CD4-positive, alpha-beta T cell treated with Interleukin-1 beta for 1 hour (primary cell): Measurements from ENCODE around the gene MLLT11.

Experiments
- DNase-seq, 2 donors: peaks; one replicate each; pipeline ENCODE4 v3.0.0-alpha.2; 2020 to 2022

MLLT11 gene, protein sequence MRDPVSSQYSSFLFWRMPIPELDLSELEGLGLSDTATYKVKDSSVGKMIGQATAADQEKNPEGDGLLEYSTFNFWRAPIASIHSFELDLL

DNA sequence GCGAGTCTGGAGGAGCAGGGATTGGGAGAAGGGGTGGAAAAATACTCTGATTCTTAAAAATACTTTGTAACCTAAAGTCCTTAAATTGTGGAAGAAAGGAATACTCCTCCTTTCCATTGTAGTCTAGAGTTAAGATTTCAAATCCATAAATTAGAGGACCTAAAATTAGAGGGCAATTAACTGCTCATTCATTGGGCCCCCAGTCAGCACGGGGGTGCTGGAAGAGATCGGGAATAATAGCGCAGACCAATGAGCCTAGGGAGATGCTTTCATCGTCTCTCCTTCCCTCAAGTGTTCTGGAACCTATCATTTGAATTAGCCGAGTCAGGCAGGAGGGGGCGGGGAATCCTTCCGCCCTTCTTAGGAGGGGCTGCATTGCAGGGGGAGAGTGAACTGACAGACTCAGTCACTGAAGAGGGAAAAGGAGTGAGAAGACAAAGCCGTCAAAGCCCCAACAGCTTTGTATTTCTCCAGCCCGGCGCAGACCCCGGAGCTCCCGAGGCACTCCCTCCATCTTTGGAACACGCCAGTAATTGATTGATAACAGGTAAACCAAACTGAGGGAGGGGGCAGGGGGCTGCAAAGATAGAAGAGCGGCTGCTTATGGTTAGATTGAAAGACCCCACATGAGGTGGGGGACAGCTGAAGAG, at the start of gene MLLT11:
TSS of gene MLLT11 (plus strand) at position 391 of the 650 bp plus-strand sequence. CDS start 6,828 bp downstream, outside the sequence.
- peak in 1 of 2 donors; percentile 22 for DNase-seq

DNA sequence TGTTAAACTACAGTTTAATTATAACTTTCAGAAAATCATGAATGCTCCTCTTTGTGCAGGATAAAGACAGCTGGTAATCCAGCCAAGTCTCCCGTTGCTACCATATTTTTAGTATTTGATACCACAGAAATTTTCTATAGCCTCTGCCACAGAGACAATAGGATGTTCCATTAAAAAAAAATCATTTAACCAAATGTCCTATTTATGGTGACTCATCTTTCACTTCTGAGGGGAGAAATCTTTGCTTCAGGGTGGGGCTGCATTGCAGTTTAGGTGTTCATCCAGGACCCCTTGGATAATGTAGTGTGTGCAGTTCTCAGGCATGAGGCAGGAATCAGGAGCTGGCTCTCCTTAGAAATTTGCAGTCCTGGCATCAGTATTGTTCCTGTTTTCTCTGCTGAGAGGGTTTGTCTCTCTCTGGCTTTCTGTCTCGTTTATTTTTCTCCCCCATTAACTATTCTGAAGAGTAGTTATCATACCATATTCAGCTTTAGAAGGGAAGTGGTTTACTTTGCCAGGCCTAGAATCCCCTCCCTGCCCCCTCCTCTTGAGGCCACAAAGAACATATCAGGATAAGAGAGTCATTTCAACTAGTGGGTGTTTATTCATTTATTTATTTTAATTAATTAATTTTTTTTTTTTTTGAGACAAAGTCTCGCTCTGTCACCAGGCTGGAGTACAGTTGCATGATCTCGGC, 48.9 kb upstream of the MLLT11 start:
- DNase-seq = no peak

DNA sequence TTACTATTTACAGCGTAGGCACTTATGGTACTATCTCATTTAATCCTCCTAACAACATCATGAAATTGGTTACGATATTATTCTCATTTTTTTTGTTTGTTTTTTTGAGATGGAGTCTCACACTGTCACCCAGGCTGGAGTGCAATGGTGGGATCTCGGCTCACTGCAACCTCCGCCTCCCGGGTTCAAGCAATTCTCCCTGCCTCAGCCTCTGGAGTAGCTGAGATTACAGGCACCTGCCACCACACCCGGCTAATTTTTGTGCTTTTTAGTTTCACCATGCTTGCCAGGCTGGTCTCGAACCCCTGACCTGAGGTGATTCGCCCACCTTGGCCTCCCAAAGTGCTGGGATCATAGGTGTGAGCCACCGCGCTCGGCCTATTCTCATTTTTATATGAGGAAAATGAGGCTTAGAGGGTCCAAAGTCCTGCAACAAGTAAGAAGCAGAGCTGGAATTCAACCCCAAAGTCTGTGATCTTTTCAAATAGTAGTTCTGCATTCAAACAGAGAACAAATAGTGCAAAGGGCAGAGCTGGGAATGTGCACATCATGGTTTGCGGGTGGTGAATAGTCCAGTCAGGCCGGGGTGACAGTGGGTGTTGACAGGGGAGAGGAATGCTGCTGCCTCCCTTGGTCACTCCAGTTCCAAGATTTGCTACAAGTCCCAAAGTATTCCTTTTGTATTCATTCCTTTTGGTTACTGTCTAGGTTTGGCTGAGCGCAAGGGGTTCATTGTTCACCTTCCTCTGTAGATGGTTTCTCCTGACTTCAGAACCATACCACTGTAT, 47.3 kb upstream of the MLLT11 start:
- no peak for DNase-seq

DNA sequence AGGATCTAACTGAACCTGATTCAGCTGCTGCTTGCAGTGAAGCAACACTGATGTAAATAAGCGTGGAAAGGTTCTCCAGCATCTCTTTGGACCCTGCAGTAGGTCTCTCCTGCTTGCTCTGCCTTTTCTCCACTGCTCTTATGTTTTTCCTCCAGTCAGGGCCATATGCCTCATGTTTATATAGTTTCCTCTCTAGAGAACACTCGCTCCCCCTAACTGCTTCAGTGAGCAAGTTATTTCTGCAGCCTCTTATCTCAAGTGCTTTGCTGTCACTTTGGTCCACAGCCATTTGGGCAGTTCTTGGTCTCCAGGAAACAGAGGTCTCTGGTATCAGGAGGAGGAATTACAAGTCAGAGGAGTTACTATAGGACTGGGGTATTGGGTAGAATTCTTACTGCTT, 46.7 kb upstream of the MLLT11 start:
- no peak for DNase-seq

DNA sequence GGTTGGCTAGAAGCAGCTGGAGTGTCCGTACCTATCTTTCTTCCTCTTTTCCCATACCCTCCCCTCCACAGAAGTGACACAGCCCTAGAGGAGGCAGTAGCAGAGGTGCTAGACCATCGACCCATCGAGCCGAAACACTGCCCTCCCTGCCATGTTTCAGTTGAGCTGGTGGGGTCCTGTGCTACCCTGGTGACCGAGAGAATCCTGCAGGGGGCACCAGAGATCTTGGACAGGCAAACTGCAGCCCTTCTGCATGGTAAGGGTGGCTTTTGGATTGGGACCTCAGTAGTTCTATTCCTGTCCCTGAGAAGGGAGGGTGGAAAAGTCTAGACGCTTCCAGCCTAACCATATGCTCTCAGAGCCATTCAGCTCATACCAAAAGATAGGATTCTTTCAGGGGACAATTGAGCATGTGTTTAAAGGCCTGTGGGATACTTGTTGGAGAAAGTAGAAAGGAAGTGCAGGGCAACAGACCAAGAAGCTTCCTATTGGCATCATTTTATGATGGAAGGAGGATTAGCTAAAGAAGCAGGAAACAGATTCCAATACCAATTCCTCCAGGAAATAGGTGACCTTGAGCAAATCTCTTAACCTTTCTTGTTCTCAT, 35.6 kb upstream of the MLLT11 start:
- DNase-seq = peak; percentile 87 to 90

DNA sequence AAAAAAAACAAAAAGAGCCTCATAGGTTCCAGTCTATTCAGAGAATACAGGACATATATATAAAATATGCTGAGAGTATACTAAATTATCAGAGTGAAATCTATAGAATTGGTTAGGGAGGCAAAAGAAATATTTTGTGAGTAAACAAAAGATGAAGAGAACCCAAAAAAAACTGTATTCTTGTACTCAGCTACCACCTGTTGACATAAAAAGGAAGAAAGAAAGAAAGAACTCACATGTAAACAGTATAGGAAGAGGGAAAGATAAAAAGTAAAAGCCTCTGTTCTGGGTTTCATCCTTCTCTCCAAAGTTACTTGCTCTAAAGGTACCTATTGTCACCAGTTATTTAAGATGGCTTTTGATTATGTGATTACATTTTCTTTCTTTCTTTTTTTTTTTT, 33.7 kb upstream of the MLLT11 start:
- no peak for DNase-seq

DNA sequence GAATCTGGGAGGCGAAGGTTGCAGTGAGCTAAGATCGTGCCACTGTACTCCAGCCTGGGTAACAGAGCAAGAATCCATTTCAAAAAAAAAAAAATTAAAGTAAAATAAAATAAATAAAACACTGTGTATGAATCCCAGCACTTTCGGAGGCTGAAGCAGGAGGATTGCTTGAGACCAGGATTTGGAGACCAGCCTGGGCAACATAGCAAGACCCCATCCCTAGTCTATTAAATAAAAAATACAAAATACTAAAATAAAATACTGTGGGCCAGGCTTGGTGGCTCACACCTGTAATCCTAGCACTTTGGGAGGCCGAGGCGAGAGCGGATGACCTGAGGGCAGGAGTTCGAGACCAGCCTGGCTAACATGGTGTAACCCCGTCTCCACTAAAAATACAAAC, 28.0 kb upstream of the MLLT11 start:
- no peak for DNase-seq

DNA sequence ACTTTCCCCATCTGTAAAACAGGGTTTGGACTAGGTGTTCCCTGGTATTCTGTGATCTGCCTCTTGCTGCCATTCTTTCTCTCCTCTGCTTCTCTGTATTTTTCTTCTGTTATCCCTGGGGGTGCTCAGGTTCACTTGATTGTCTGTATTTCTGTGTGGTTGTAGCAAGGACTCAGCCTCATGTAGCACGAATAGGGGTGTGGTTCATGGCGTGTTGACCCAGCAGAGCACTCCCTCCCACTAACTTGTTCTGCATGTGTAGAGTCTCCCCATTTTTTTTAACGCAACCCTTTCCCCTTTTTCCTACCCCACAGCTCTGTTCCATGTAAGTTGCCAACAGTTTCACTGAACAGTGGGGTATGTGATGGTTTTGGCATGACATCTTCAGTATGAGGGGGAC, 25.0 kb upstream of the MLLT11 start:
- no peak for DNase-seq

DNA sequence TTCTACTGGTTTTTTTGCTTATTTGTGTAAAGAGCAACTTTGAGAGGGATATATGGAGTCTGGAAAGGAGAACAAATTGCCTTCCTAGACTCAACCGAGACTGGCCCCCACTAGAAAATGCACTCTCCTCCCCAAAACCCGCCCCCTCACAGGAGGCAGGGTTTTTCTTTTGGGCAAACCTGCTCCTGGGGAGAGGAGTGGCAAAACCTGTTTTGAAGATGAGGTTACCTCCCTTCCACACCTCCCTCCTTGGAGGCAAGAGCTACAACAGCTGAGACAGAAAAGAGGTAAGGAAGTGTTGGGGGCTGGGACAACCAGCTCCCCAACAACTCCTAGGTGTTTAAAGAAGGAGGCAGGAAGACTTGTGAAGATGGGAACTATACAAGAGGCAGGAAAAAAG, 23.8 kb upstream of the MLLT11 start, which contains the start of gene BNIPL:
TSS of gene BNIPL (plus strand) at position 231 of the 400 bp plus-strand sequence. CDS start at position 371, 140 bp downstream.
- DNase-seq = no peak

DNA sequence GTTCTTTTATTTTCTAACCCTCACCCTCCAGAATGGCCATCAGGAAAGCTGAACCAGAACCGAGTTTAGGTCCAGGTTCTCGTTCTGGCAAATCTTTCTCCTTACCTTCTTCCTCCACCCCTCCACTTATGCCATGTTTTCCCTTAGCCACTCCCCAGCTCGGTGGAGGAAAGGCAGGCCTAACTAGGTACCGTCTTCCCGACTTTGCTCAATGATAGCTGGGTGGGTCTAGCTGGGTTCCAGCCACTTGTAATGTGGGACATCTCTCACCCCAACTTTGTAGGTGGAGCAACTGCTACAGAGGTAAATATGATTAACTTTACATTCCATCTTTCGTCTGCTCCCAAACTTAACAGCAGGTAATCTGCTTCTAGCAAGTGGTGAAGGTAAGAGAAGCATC, 23.2 kb upstream of the MLLT11 start:
- DNase-seq = no peak

DNA sequence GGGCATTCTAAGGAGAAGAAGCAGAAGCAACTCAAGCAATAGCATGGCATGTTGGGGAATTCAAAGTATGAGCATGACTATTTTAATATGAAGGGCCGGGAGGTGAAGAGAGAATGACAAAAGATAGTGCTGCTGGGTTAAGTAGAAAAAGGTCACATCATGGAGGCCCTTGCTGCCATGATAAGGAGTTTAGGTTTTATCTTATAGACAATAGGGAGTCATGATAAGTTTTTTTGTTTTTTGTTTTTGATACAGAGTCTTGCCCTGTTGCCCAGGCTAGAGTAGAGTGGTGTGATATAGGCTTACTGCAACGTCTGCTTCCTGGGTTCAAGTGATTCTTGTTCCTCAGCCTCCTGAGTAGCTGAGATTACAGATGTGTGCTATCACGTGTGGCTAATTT, 20.7 kb upstream of the MLLT11 start:
- no peak for DNase-seq

DNA sequence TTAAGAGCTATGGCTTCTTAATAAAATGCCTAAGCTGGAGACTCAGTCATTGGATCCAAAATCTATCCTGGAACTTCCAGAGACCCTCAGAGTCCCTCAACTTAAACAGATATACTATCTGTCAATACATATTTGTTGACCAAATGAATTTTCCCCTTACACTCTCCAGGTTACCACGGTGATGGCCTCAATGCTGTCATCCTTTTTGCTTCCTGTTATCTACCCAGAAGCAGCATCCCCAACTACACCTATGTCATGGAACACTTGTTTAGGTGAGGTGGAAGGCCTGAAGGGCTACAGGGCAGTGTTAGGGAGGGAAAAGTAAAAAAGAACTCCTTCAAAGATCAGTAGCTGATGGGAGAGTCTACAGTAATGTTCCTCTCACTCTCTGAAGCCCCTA, 17.0 kb upstream of the MLLT11 start:
- peak in 1 of 2 donors; percentile 31 for DNase-seq

DNA sequence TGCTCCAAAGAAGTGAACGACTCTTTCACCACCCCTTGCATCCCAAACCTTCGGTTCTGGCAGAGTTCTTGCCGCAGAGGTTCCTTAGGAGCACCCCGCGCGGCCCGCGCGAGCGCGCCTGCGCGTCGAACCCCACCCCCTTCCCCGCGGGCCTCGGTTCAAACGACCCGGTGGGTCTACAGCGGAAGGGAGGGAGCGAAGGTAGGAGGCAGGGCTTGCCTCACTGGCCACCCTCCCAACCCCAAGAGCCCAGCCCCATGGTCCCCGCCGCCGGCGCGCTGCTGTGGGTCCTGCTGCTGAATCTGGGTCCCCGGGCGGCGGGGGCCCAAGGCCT, 12.6 kb upstream of the MLLT11 start, which contains the start of gene C1orf56:
TSS of gene C1orf56 (plus strand) at position 161 of the 334 bp plus-strand sequence. CDS start at position 258, 97 bp downstream.
- peak; percentile 62 to 68 for DNase-seq

DNA sequence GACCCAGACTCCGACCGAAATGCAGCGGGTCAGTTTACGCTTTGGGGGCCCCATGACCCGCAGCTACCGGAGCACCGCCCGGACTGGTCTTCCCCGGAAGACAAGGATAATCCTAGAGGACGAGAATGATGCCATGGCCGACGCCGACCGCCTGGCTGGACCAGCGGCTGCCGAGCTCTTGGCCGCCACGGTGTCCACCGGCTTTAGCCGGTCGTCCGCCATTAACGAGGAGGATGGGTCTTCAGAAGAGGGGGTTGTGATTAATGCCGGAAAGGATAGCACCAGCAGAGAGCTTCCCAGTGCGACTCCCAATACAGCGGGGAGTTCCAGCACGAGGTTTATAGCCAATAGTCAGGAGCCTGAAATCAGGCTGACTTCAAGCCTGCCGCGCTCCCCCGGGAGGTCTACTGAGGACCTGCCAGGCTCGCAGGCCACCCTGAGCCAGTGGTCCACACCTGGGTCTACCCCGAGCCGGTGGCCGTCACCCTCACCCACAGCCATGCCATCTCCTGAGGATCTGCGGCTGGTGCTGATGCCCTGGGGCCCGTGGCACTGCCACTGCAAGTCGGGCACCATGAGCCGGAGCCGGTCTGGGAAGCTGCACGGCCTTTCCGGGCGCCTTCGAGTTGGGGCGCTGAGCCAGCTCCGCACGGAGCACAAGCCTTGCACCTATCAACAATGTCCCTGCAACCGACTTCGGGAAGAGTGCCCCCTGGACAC, 12.1 kb upstream of the MLLT11 start:
- DNase-seq = peak; percentile 68 to 70

DNA sequence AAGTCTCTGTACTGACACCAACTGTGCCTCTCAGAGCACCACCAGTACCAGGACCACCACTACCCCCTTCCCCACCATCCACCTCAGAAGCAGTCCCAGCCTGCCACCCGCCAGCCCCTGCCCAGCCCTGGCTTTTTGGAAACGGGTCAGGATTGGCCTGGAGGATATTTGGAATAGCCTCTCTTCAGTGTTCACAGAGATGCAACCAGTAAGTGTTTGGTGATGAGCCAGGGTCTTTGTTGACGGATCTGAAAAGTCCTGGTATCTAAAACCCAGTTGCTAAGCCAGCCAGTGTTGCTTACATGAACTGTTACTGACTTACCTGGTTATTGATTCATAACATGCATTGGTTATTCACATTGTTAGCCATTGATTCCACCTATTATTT, 11.6 kb upstream of the MLLT11 start:
- DNase-seq = peak in 1 of 2 donors; percentile 31

DNA sequence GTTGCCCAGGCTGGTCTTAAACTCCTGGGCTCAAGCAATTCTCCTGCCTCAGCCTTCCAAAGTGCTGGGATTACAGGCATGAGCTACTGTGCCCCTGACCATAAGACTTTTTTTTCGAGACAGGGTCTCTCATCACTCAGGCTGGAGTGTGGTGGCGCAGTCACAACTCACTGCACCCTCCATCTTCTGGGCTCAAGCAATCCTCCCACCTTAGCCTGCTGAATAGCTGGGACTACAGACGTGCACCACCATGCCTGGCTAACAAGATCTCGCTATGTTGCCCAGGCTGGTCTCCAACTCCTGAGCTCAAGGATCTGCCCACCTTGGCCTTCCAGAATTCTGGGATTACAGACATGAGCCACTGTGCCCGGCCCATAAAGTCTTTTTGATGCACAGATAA, 10.7 kb upstream of the MLLT11 start:
- DNase-seq = no peak

DNA sequence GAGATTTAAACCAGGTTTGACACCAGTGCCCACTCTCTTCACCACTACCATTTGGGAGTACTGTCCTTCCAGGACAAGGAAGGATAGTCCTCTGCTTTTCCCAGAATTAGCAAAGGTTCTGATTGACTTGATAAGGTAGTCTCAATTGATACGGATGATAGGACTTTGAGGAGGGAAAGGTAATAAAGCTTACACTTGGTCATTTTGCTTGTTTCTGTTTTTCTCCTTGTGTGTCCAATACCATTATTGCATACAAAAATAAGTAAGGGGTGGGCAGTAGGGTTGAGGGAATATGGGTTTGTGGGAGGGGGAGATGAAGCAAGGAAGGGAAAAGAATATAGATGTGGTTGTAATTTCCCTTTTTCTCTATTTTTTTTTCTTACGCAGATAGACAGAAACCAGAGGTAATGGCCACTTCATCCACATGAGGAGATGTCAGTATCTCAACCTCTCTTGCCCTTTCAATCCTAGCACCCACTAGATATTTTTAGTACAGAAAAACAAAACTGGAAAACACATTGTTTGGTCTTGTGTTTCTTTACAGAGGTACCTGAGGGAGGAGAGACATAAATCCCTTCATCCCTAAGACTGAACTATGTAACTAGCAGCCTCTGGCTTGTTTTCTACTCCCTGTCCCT, 10.0 kb upstream of the MLLT11 start:
- no peak for DNase-seq

DNA sequence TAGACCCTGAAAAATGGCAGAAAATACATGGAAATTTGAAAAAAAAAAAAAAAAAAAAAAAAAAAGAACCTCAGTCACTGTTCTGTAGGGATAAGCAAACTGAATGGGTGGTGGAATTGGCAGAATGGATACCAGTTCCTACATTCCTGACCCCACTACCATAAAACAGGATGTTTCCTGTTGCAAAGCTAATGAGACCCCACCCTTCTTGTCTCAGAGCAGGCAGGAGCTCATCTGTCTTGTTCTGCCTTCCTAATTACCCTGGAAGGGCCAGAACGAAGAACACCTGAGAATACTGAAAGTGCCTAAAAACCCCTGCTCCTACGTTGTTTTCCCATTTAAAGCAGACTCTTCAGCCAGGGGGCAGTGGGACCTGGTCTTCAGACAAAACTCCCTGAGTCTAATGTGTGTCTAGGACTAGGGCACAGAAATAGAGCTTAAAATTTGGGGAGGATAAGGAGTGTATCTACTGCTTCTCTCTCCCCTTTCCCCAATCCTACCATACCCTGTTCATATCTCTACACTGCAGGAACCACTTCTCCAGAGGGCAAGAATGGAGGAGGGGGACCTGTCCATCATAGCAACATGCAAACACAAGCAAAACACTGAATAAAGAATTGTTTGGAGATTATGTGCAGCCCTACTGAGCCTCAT, 8.7 kb upstream of the MLLT11 start:
- DNase-seq = no peak

DNA sequence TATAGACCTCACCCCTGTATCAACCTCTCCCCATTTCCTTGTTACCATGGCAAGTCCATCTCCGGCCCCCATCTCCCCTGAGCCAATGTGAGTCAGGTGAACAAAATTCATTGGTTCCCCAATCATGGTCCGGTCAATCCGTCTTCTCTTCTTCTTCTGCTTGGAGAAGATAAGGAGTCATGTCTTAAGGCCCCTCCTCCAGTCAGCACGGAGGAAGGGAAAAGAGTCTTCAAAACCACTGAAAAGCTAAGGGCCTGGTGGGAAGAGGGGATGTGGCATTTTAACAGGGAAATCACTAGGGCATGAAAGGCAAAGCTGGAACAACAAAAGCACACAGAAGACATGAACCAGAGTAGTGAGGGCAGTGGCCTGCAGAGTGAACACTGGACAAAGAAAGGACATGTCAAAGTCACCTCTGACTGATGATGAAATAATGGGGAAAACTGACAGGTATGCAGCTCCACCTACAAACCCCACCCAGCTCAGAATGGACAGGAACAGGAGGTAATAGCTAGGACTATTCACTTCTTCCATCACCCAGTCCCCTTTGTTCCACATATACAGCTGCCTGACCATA, 5.1 kb upstream of the MLLT11 start:
- DNase-seq = no peak

DNA sequence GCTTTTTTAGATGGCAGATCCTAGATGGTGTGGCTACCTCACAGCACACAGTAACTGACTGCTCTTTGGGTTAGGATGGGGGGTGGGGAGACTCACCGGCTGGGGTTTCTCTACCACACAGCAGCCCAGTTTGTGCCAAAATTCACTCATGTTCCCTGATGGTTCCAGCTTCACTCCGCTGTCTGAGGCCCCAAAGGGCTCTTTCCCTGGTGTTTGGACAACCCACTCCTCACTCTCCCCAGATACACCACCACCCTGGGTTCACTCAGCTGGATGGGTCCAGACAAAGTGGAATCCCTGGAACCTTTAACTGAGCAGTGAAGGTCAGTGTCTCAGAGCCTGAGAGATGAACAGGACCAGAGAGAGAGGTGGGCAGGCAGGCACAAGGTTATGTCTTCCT, 4.6 kb upstream of the MLLT11 start:
- no peak for DNase-seq

DNA sequence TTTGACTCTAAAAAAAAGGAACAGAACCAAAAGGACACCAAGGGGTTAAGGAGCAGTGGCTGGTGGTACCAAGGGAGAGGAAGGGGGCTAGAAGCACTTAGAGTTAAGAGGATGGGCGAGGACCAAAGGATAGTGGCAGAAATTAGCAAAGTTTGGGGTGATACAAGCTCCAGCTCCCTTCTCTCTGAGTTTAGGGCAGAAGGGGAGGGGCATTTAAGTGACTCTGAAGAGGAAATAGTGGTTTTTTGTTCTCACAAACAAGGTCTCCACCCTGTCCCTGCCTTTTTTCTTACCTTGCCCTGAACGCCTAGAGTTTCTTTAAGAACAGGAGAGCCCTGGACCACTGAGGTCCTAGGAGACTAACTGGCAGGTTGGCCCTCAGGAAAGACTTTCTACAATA, 4.0 kb upstream of the MLLT11 start:
- DNase-seq = peak; percentile 49 to 75
